Skin of body (tissue), 2 donors: ENCODE measurements around the gene SH3PXD2A. TPM values are rescaled to one million over a fixed set of nuclear protein-coding genes. Genes with fewer than 3 reads are reported as not detected.

Experiments
- DNase-seq: peaks from one replicate; lab custom pipeline; 2025; lab: John Stamatoyannopoulos, UW
- total RNA-seq: library from RNA; depleted of rRNA; stranded (reverse); fragments of >200 nt; gene quantifications from one replicate; pipeline ENCODE4 v1.2.3, GENCODE V29; 2014

Gene SH3PXD2A, protein sequence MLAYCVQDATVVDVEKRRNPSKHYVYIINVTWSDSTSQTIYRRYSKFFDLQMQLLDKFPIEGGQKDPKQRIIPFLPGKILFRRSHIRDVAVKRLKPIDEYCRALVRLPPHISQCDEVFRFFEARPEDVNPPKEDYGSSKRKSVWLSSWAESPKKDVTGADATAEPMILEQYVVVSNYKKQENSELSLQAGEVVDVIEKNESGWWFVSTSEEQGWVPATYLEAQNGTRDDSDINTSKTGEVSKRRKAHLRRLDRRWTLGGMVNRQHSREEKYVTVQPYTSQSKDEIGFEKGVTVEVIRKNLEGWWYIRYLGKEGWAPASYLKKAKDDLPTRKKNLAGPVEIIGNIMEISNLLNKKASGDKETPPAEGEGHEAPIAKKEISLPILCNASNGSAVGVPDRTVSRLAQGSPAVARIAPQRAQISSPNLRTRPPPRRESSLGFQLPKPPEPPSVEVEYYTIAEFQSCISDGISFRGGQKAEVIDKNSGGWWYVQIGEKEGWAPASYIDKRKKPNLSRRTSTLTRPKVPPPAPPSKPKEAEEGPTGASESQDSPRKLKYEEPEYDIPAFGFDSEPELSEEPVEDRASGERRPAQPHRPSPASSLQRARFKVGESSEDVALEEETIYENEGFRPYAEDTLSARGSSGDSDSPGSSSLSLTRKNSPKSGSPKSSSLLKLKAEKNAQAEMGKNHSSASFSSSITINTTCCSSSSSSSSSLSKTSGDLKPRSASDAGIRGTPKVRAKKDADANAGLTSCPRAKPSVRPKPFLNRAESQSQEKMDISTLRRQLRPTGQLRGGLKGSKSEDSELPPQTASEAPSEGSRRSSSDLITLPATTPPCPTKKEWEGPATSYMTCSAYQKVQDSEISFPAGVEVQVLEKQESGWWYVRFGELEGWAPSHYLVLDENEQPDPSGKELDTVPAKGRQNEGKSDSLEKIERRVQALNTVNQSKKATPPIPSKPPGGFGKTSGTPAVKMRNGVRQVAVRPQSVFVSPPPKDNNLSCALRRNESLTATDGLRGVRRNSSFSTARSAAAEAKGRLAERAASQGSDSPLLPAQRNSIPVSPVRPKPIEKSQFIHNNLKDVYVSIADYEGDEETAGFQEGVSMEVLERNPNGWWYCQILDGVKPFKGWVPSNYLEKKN
- total RNA-seq = 52.0 TPM

DNA sequence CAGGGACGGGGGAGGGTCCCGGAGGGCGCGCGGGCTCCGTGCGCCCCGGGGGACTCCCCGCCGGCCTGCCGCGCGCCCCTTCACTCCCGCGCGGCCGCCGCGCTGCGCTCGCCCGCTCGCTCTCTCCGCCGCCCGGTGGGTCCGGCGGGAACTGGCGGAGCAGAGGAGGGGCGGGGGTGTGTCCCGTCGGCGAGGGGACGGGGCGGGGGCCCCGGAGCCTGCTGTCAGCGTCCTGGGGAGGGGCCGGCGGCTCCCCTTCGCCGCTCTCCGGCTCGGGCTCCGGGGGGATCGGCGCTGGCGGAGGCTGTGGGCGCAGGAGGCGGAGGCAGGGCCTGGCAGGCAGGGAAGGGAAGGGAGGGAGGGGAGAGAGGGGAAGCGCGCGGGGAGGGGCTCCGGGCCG, at the start of gene SH3PXD2A:
Gene SH3PXD2A, minus strand, starts transcription at position 153 of the 400 bp plus-strand sequence. CDS start 310 bp downstream, outside the sequence.
- peak; percentile 33 for DNase-seq

DNA sequence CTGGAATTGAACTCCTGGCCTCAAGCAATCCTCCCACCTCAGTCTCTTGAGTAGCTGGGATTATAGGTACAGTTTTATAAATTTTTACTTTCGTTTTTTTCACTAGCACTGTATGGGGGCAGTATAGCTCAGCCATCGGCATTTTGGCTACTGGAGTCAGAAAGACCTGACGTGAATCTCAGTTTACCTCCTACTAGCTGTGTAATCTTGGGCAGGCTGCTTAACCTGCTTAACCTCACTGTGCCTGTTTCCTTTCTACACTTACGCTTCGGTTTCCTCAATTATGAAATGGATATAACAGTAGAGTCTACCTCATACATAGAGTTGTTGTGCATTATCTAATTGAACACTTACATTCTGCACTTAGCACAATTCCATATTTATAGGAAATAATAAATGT, 45.9 kb upstream of the SH3PXD2A start:
- no peak for DNase-seq

- DNase-seq = no peak
Measured at GRCh38 chr10:103899312-103899711, 43.9 kb upstream of the SH3PXD2A start.

DNA sequence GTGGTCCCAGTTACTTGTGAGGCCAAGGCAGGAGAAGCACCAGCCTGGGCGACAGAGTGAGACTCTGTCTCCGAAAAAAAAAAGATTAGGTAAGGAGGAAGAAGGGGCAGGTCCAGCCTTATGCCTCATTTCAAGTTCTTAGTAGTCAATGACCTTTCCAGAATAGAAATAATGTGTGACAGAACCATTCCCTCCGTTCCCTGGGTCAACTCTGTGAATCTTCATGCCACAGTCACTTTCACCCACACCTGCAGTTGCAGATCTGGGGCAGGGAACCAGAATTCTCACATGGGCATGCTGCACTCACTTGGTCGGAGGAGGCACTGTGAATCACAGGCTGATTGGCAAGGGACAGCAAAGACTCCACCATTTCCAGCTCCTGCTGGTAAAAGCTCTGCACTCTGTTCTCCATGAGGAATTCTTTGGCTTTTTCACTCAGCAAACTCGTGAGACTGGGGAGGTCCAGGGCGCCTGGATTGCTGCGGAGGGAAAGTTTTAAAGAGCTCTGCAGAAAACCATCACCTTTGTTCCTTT, 41.9 kb upstream of the SH3PXD2A start:
- no peak for DNase-seq

GRCh38 chr10:103896225-103896624, 40.8 kb upstream of the SH3PXD2A start:
- no peak for DNase-seq

DNA sequence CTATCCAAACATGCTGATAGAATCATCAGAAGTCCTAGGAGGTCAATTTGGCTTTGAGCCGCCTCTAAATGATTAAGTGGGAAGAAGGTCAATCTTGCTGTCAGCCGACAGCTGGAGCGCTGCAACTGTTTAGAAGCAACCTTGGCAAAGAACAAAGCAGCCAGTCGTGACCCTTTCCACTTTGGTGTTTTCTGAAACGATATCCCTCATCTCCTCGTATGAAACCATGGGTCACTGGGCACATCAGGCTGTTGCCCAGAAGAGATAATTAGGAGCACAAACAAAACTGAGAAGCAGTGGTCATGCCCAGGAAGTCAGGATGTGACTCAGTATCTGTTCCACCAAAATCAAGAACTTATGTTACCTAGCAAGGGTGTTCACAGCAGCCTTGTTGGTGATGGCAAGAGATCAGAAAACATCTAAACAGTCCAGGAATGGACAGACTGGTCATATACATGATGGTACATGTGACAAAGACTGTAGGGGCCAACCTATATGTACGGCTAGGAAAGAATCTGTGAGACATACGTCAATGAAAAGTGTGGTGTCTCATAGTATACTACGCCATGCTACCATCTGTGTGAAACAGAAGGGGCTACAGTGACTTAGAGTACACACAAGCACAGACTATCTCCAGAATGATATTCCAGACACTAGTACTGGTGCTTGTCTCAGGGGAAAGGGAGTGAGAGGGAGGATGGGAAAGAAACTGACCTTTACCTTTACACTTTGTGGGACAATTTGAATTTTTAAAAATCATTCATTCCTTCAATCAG, 40.2 kb upstream of the SH3PXD2A start:
- DNase-seq = no peak

GRCh38 chr10:103894441-103894864, 39.1 kb upstream of the SH3PXD2A start:
- peak; percentile 75 for DNase-seq

DNA sequence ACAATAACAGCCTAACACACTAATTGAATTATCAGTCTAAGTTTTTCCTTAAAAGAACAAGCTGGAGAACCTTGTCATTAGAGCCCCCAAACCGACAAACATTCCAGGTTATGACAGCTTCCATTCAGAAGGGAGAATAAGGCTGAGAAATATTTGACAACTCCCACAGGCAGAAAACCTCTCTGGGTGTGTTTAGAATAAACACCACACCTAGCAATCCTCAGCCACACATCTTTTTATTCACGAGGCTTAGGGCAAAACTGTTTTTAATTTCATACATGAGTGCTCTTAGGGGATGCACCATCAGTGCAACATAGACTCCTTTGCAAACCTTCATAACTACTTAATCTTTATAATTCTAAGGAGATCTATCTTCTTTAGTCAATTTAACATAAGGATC, 38.4 kb upstream of the SH3PXD2A start:
- DNase-seq = no peak

- no peak for DNase-seq
Measured at GRCh38 chr10:103892181-103892580, 36.8 kb upstream of the SH3PXD2A start.

DNA sequence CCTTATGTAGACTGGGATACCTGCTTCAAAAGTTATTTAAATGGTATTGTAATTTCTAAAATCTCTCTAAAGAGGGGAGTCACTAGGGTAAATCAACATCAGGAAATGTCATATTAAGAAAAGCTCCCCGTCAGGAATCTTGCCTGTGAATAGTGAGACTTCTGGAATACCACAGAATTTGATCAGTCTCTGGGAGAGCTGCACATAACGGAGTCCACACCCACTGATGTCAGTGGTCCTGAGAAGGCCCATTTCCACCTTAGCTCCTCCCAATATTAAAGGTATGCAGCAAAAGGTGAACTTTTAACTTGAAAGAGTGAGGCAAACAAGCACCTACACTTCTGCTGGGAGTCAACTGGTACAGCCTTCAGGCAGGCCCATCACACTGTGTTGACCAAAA, 35.3 kb upstream of the SH3PXD2A start:
- no peak for DNase-seq

DNA sequence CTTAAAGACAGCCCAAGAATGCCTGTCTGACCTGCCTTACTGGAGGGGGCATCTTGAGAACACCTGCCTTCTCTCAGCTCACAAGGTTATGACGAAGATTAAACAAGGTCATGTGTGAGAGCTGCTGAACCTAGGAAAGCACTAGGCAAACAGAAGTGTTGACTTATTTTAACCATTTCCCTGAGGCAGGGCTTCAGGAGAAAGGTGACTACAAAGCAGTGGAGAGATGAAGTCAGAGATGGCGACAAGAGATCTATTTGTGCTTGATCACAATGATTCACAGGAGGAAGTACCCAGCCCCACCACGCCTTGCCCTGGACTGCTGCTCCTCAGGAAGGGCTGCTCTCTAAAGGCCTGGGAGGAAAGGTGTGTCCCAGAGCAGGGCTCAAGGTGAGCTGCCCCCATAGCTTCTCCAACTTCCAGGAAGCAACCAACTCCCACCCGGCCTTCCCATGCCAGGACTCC, 34.9 kb upstream of the SH3PXD2A start:
- DNase-seq = no peak

GRCh38 chr10:103889121-103889720, 33.8 kb upstream of the SH3PXD2A start:
- no peak for DNase-seq

DNA sequence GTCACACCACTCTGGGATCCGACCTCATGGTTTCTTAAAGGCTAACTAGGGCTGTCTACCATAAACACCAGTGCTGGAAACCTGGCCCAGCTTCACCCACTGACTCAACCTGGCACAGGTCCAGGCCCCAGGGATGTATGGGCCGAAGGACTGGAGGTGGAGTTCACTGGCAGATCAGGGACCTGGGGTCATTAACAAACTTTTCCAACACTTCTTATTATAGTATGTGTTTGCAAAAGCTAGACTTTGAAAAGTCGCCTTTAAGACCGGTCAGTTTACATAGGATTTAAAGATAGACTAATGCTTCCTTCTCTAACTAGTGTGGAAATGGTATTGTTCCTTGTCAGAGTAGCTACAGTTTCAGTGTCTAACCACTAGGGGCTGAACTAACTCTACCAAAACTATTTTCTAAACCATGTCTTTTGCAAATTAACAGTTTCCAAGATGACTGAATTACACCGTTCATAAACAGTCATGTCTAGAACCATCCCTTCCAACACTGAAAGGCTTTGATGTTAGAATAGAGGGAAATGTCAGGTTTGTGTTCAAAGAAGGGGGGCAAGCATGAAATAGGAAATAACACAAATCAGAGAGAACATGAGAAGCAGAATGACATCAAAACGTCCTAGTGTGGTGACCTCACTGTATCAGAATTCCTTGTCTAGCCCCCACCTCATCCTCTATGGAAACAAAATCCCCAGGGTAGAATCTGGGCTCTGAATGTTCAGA, 32.9 kb upstream of the SH3PXD2A start:
- peak; percentile 86 for DNase-seq

- no peak for DNase-seq
Measured at GRCh38 chr10:103885617-103886016, 30.2 kb upstream of the SH3PXD2A start.

DNA sequence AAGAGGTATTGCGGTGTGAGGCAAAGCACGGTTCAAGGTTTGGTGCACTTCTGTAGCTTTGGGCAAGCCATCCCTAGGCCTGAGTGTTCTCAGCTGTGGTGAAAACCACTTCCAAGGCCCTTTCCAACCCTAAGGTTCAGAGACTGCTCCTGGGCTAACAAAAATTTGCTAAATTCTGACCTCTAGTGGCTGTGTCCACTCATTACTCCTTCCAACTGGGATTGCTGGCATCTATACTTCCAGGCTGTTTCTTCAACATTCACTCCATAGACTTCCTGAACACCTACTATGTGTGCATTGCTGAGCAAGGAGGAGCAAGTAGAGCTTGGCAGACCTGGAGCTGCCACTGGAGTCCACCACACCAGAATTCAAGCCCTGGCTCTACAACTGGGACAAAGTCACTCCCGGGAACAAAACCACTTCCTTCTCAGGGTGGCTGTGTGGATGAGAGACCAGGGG, 29.3 kb upstream of the SH3PXD2A start:
- peak; percentile 49 for DNase-seq

DNA sequence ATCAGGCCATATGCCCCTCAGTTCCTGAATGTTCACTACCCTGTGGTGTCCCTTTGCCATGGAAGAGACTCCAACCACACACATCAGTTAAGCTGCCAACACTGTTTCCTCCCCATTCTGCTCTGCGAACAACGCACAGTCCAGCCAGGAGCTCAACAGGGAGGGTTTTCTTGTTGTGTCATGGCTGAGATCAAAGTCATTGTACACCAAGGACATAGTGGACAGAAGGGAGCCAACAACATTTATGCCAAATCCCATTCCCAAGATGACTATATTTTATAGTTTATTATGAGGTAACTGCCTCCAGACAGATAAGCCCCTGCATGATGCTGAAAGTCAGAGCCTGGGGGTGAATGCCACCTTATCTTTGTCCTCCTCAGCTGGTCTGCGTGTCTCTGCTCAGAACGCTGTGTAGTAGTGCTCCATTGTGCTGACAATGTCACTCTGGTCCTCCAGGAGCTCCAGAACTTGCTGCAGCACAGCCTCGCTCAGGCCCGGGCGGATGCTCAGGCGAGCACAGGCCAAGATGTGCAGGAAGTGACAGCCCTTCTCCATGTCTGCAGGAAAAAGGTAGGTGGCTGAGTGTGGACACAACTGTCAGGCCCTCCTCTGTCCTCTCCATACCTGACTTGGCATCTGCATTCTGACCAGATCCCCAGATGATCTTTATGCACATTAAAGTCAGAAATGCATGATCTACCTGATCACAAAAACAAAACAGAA, 27.1 kb upstream of the SH3PXD2A start:
- DNase-seq = no peak

- no peak for DNase-seq
Measured at GRCh38 chr10:103881416-103882284, 26.3 kb upstream of the SH3PXD2A start.

- DNase-seq = no peak
Measured at GRCh38 chr10:103879831-103880230, 24.5 kb upstream of the SH3PXD2A start.
